ENCODE data around the gene ARHGAP10.
"Not testable (repeated sequence)": the region's sequence is repeated elsewhere in the genome, so short reads cannot be mapped to it uniquely, and the experiment has no call there.

ARHGAP10 gene

GRCh38 chr4:147985376-147985775 lies 253.5 kb downstream of the ARHGAP10 start:
- no peak for DNase-seq (ENCODE audit: low spot score)

GRCh38 chr4:147987252-147987651 lies 255.4 kb downstream of the ARHGAP10 start:
- no peak for DNase-seq (ENCODE audit: low spot score)

- DNase-seq (ENCODE audit: low spot score): no peak
These were observed 259.8 kb downstream of the ARHGAP10 start for GRCh38 chr4:147991543-147992283.

GRCh38 chr4:147994076-147994475 lies 262.2 kb downstream of the ARHGAP10 start:
- DNase-seq (ENCODE audit: low spot score): no peak

- DNase-seq (ENCODE audit: low spot score): no peak
These were observed 262.9 kb downstream of the ARHGAP10 start for GRCh38 chr4:147994491-147995385.

- no peak for DNase-seq (ENCODE audit: low spot score)
These were observed 265.0 kb downstream of the ARHGAP10 start for GRCh38 chr4:147996859-147997258.

- not testable (repeated sequence) for DNase-seq (ENCODE audit: low spot score)
These were observed 268.1 kb downstream of the ARHGAP10 start for GRCh38 chr4:148000038-148000437.

- no peak for DNase-seq (ENCODE audit: low spot score)
These were observed 272.5 kb downstream of the ARHGAP10 start for GRCh38 chr4:148004228-148004857.

- DNase-seq (ENCODE audit: low spot score): no peak
These were observed 274.1 kb downstream of the ARHGAP10 start for GRCh38 chr4:148006001-148006400.

GRCh38 chr4:148007314-148007760 lies 275.4 kb downstream of the ARHGAP10 start:
- DNase-seq (ENCODE audit: low spot score): peak; percentile 25

- no peak for DNase-seq (ENCODE audit: low spot score)
These were observed 275.9 kb downstream of the ARHGAP10 start for GRCh38 chr4:148007792-148008191.

- no peak for DNase-seq (ENCODE audit: low spot score)
These were observed 283.2 kb downstream of the ARHGAP10 start for GRCh38 chr4:148015058-148015457.

- DNase-seq (ENCODE audit: low spot score): no peak
These were observed 283.6 kb downstream of the ARHGAP10 start for GRCh38 chr4:148015468-148015867.

- DNase-seq (ENCODE audit: low spot score): no peak
These were observed 284.3 kb downstream of the ARHGAP10 start for GRCh38 chr4:148016063-148016637.

GRCh38 chr4:148017801-148018200 lies 285.9 kb downstream of the ARHGAP10 start:
- DNase-seq (ENCODE audit: low spot score): no peak

- no peak for DNase-seq (ENCODE audit: low spot score)
These were observed 289.8 kb downstream of the ARHGAP10 start for GRCh38 chr4:148021686-148022085.

- no peak for DNase-seq (ENCODE audit: low spot score)
These were observed 291.1 kb downstream of the ARHGAP10 start for GRCh38 chr4:148022975-148023374.

- no peak for DNase-seq (ENCODE audit: low spot score)
These were observed 291.8 kb downstream of the ARHGAP10 start for GRCh38 chr4:148023512-148024181.

- DNase-seq (ENCODE audit: low spot score): no peak
These were observed 294.1 kb downstream of the ARHGAP10 start for GRCh38 chr4:148025981-148026380.

- no peak for DNase-seq (ENCODE audit: low spot score)
These were observed 295.3 kb downstream of the ARHGAP10 start for GRCh38 chr4:148027201-148027600.

- DNase-seq (ENCODE audit: low spot score): peak; percentile 74
These were observed 297.9 kb downstream of the ARHGAP10 start for GRCh38 chr4:148029781-148030180.
